Memory B cell (primary cell): ENCODE data around the gene ARAP2.

Experiments
- ATAC-seq: fragments of 150-1000 bp; cut with Tn5 transposase; 2 replicates; pipeline ENCODE4 v1.10.0; 2021; ENCODE audit warnings: low read depth, mild to moderate bottlenecking, moderate library complexity
- DNase-seq, 2 donors: peaks; one replicate each; pipeline ENCODE4 v3.0.0; 2022; ENCODE audit warnings: low spot score in 2 of 2
- H3K27ac Mint-ChIP-seq: one replicate; pipeline ENCODE4 v1.8.0; 2022; ENCODE audit warnings: mild to moderate bottlenecking, moderate library complexity, mixed read lengths
- H3K27me3 Mint-ChIP-seq: one replicate; pipeline ENCODE4 v1.8.0; 2022; ENCODE audit warnings: mixed read lengths
- H3K36me3 Mint-ChIP-seq: one replicate; pipeline ENCODE4 v1.8.0; 2022; ENCODE audit warnings: mild to moderate bottlenecking, mixed read lengths
- H3K4me1 Mint-ChIP-seq: one replicate; pipeline ENCODE4 v1.8.0; 2022; ENCODE audit warnings: mixed read lengths
- H3K4me3 Mint-ChIP-seq: one replicate; pipeline ENCODE4 v1.8.0; 2022; ENCODE audit warnings: mild to moderate bottlenecking, moderate library complexity, mixed read lengths
- H3K9me3 Mint-ChIP-seq: one replicate; pipeline ENCODE4 v1.8.0; 2022; ENCODE audit warnings: mixed read lengths

ARAP2 gene

DNA sequence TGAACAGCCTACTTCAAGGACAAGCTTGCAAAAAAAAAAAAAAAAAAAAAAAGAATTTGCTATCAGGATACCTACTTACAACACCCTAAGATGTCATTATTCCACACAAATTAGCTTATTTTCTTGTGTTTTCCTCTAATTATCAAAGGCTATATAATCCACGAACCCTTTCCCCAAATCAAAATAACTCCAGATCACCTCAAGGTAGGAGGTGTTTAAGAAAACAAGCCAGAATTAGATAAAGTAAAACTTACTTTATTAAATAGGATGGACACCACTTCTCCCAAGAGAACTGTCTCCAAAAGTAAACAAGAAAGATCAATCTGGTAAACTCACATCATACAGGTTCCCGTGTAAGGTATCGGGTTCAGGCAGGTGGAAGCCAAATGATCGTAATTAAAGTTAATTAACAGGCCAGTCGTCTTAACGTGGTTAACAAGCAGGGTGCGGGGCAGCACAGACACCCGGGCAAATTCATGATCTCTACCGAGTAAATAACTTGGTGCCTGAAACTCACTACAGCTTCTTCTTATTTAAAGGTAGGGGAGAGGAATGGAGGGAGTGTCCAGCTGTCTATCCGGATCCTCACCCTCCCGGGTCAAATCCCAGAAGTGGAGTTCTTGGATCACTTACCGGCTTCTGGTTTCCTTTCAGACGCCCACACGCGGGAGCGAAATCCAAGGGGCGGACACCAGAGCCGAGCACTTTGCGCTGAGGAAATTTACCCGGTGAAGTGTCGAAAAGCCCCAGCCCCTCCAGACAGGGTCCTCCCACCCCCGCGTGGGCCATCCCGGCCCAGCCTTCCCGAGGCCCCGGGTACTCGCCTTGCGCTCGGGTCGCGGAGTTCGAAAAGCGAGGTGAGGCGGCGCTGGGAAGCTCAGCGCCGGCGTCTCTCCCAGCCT, 708 bp downstream of the ARAP2 start:
- Mint-ChIP-seq H3K4me1 (peaks cover 32% of the 10 kb centered on the region), H3K36me3 (peaks cover 9% of the 10 kb centered on the region), H3K9me3 (no peaks in the 10 kb centered on the region), H3K4me3 (peak overlapping the region; percentile 91), H3K27ac (peak overlapping the region; percentile 93), H3K27me3 (no peaks in the 10 kb centered on the region)
- ATAC-seq = peak; percentile 24
- peak in 1 of 2 donors; percentile 10 for DNase-seq

DNA sequence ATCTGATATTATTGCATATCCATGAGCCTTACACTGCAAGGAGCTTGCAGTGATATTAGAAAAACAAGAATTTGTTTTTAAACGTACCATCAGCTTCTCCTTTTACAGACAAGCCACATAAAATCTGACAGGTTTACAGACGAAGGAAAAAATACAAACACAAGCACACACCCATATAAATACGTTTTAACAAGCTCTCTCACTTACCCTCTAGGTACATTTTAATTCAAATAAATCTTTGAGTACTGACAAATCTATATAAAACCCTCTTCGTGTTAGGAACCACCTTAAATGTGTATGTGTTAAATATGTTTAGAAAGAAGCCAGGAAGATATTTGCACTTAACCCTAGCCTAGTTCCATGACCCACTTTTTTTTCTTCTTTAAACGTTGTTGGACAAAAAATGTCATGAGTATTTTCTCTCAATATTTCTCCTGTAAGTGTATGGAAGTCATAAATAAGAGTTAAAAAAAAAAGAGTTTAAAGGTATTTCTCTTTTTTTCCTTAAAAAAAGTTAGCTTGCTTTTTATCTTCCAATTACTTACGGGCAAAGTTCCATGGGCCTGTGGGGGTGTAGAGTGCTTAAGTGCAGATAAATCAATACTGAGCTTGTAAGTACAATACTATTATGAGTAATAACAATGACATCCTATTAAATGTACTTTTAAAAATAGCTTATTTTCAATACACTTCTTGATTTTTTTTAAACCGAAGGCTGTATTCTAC, 1.5 kb downstream of the ARAP2 start:
- H3K4me3 Mint-ChIP-seq = peak overlapping the region; percentile 91
- DNase-seq (no peak), ATAC-seq (no peak)
- H3K4me1 Mint-ChIP-seq = peaks cover 36% of the 10 kb centered on the region
- no peaks in the 10 kb centered on the region for H3K27me3 Mint-ChIP-seq
- H3K9me3 Mint-ChIP-seq = peaks cover 2% of the 10 kb centered on the region
- peak overlapping the region; percentile 93 for H3K27ac Mint-ChIP-seq
- peaks cover 14% of the 10 kb centered on the region for H3K36me3 Mint-ChIP-seq

DNA sequence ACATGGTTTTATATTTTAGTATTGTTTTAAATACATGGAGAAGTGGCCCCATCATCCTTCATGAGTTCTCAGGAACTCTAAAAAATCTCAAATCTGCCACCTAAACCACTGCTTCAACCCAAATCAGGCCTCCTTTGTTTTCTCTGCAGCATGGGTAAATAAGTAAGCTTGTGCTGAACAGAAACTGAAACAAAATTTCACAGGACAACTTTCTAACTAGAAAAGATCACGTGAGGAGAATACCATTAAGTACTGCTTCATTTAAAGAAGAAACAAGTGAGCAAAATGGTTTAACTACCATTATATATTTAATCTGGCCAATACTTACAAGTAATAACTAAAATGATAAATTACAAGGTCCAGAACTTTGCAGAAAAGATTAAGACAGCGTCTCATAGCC, 2.5 kb downstream of the ARAP2 start:
- Mint-ChIP-seq H3K4me3 (peak overlapping the region; percentile 91), H3K36me3 (peaks cover 21% of the 10 kb centered on the region), H3K27me3 (no peaks in the 10 kb centered on the region), H3K4me1 (peaks cover 41% of the 10 kb centered on the region), H3K9me3 (peaks cover 2% of the 10 kb centered on the region), H3K27ac (peak overlapping the region; percentile 93)
- peak; percentile 32 for ATAC-seq
- peak in 1 of 2 donors; percentile 26 for DNase-seq

GRCh38 chr4:36237366-36238313, 6.7 kb downstream of the ARAP2 start:
- Mint-ChIP-seq H3K27ac (no peak overlapping the region), H3K4me3 (no peak overlapping the region), H3K9me3 (peaks cover 5% of the 10 kb centered on the region), H3K36me3 (peaks cover 44% of the 10 kb centered on the region), H3K27me3 (no peaks in the 10 kb centered on the region), H3K4me1 (peaks cover 52% of the 10 kb centered on the region)
- ATAC-seq (no peak), DNase-seq (no peak)

DNA sequence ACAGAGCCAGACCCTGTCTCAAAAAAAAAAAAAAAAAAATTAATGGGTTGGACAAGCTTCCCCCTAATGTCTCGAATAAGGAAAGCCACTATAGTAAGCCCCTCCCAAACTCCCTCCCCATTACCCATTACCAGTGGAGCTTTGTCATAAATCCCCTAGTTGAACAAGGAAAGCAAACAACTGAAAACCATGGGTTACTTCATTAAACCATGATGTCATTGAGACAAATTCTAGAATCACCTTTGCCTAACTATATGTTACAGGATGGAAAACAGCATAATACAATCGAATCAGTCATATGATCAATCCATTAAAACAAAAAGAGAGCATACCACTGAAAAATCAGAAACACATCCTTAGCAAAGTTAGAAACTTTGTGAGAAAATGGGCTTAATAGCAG, 8.2 kb downstream of the ARAP2 start:
- no peak for ATAC-seq
- no peak overlapping the region for H3K4me3 Mint-ChIP-seq
- H3K27ac Mint-ChIP-seq = no peak overlapping the region
- H3K27me3 Mint-ChIP-seq = no peaks in the 10 kb centered on the region
- no peak for DNase-seq
- H3K9me3 Mint-ChIP-seq = peaks cover 5% of the 10 kb centered on the region
- peaks cover 54% of the 10 kb centered on the region for H3K4me1 Mint-ChIP-seq
- peaks cover 48% of the 10 kb centered on the region for H3K36me3 Mint-ChIP-seq

DNA sequence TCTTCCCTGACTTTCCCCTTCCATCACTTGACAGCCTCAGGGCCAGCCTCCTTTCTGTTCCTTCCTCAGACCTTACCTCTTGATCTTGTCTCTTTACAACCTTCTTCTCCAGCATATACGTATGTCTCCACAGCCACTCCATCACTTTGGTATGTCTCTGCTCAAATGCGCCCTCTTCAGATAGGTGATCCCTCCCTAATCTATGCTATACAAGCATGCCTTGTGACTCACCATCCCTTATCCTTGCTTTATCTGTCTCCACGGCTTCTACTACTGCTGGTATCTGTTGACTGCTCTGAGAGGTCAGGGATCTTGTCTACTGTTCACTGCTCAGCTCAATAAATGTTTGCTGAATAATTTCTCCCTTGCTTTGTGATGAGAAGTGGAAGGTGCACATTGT, 9.0 kb downstream of the ARAP2 start:
- Mint-ChIP-seq H3K27me3 (no peaks in the 10 kb centered on the region), H3K9me3 (peaks cover 5% of the 10 kb centered on the region), H3K36me3 (peaks cover 48% of the 10 kb centered on the region), H3K27ac (peak overlapping the region; percentile 20), H3K4me1 (peaks cover 54% of the 10 kb centered on the region), H3K4me3 (no peak overlapping the region)
- DNase-seq (no peak), ATAC-seq (no peak)

GRCh38 chr4:36233567-36234266, 10.6 kb downstream of the ARAP2 start:
- ATAC-seq = no peak
- Mint-ChIP-seq H3K27ac (peak overlapping the region; percentile 51), H3K4me3 (no peak overlapping the region), H3K36me3 (peaks cover 40% of the 10 kb centered on the region), H3K27me3 (no peaks in the 10 kb centered on the region), H3K4me1 (peaks cover 45% of the 10 kb centered on the region), H3K9me3 (peaks cover 5% of the 10 kb centered on the region)
- no peak for DNase-seq

- Mint-ChIP-seq H3K9me3 (peaks cover 2% of the 10 kb centered on the region), H3K36me3 (peaks cover 26% of the 10 kb centered on the region), H3K4me3 (no peak overlapping the region), H3K4me1 (peaks cover 44% of the 10 kb centered on the region), H3K27ac (peak overlapping the region; percentile 42), H3K27me3 (no peaks in the 10 kb centered on the region)
- ATAC-seq (no peak), DNase-seq (no peak)
Observed at GRCh38 chr4:36230534-36230933, 13.8 kb downstream of the ARAP2 start.

DNA sequence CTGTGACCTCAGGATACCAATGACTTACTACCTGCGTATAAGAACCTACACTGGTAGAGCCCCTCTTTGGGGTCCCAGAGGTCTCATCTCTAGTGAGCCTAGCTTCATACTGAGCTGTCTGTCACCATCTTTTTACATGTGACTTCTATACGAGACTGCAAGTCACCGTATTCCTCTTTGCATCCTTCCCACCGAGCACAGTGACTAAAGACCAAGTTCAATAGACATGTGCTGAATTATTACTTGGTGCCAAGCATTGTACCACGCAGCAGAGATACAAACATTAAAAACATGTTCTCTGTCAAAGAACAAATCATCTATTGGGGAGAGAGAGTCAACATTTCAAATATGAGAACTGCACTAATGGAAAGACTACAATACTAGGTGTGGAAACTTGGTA, 16.4 kb downstream of the ARAP2 start:
- Mint-ChIP-seq H3K4me1 (peaks cover 35% of the 10 kb centered on the region), H3K27ac (peak overlapping the region; percentile 39), H3K9me3 (no peaks in the 10 kb centered on the region), H3K27me3 (no peaks in the 10 kb centered on the region), H3K36me3 (peaks cover 8% of the 10 kb centered on the region), H3K4me3 (no peak overlapping the region)
- ATAC-seq (no peak), DNase-seq (no peak)

GRCh38 chr4:36226430-36227227, 17.7 kb downstream of the ARAP2 start:
- peaks cover 33% of the 10 kb centered on the region for H3K4me1 Mint-ChIP-seq
- no peaks in the 10 kb centered on the region for H3K27me3 Mint-ChIP-seq

DNA sequence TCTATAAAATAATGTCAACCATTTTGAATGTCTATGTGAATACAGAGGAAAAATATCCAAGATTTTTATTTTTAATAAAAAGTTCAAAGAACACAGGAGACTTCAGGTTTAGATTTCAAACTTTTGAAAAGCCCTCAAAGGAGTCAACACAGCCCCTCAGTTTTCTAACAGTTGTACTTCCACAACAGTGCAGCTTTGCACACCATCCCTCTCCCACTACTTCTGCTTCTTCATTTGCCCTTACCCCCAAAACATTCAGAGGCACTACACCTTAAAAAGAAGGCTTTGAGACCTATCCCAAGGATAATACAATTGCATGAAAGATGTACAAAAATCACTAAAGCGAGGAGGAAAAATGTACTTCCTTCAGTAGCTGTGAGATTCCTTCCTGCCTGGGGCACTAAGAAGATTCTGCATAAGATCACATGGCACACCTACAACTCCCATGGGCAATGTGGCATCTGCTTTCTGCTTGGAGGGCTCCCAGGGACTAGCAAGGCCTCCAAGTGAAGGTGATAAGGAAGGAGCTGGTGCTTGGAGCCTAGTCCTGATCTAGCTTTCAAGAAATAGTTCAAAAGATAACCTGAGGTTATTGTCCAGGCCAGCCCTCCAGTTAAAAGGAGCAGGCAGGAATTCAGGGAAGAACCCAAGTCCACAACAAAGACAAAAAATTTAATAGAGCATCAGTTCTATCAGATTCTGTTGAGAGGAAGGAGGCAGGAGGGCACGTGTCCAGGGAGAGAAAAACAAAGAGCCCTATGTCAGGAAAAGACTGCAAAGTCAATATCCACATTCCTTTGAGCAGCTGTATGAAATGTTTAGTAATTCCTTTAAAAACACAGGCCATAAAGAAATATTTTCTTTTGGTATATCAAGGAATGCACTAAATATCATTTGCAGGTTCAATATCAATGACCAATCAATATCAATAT, 19.1 kb downstream of the ARAP2 start:
- peak; percentile 83 for ATAC-seq
- Mint-ChIP-seq H3K4me3 (peak overlapping the region; percentile 51), H3K27me3 (no peaks in the 10 kb centered on the region), H3K4me1 (peaks cover 32% of the 10 kb centered on the region), H3K36me3 (peaks cover 4% of the 10 kb centered on the region), H3K27ac (peak overlapping the region; percentile 64), H3K9me3 (no peaks in the 10 kb centered on the region)
- DNase-seq = peak in 1 of 2 donors; percentile 5

More at GRCh38 chr4:36226430-36227227, 17.7 kb downstream of the ARAP2 start:
- no peak overlapping the region for H3K27ac Mint-ChIP-seq
- DNase-seq (no peak), ATAC-seq (no peak)
- H3K4me3 Mint-ChIP-seq = no peak overlapping the region
- H3K36me3 Mint-ChIP-seq = peaks cover 5% of the 10 kb centered on the region
- no peaks in the 10 kb centered on the region for H3K9me3 Mint-ChIP-seq

DNA sequence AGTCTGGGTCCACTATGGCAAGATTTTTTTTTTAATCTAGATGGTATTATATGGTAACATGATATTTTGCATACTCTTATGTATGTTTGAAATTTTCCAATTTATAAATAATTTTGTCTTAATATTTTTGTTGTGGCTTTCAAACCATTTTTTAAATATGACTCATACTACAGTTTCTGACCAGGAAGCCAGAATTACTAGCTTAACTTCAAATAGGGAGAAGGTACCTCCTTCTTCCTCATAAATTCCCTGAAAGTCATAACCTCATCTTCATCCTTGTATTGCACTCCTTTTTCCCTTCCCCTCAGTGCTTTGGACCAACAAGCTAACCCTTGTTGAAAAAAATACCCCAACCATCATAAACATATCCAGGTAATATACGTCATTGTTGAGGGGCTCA, 21.6 kb downstream of the ARAP2 start:
- H3K4me1 Mint-ChIP-seq = peaks cover 43% of the 10 kb centered on the region
- no peaks in the 10 kb centered on the region for H3K27me3 Mint-ChIP-seq
- H3K4me3 Mint-ChIP-seq = no peak overlapping the region
- ATAC-seq (no peak), DNase-seq (no peak)
- no peaks in the 10 kb centered on the region for H3K9me3 Mint-ChIP-seq
- no peak overlapping the region for H3K27ac Mint-ChIP-seq
- peaks cover 1% of the 10 kb centered on the region for H3K36me3 Mint-ChIP-seq
